ENCODE results near the gene WDR1. TPM values are rescaled to one million over a fixed set of nuclear protein-coding genes. Genes with fewer than 3 reads are reported as not detected.

WDR1 gene
- total RNA-seq, 2 experiments from 2014 or later, result 197 to 198 TPM

DNA sequence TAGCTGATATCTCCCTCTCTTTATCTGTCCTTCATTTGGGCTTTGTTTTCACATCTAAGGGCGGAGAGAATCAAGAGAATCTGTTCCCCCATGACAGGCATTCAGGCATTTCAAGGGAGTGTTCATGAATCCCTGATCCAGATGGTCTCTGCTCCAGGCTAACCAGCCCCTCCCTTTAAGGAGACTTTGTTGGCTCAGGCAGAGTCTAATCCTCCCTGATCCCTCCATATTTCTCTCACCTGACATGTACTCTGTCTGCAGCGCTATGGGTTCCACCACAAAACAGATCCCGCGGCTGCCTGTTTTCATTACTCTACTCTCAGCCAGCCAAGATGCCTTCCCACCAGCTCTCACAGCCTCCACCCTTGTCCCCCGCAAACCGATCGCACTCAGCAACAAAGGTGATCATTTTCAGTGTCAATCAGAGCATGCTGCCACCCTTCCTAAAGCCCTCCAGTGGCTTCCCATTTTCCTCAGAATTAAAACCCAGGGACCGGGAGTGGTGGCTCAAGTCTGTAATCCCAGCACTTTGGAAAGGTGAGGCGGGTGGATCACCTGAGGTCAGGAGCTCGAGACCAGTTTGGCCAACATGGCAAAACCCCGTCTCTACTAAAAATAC lies 65.0 kb downstream of the WDR1 start:
- Histone ChIP-seq H3K36me3 (ENCODE audit: insufficient read depth, low read length) (peaks cover 3% of the 10 kb centered on the region), H3K4me3 (ENCODE audit: low read length) (no peak overlapping the region), H3K27ac (ENCODE audit: low read depth in 1 of 2, low read length in 2 of 2) (no peak overlapping the region), H3K4me1 (ENCODE audit: insufficient read depth, low read length) (no peaks in the 10 kb centered on the region), H3K9me3 (ENCODE audit: control insufficient read depth in 1 of 2, insufficient read depth in 1 of 2, low read length in 2 of 2) (no peaks in the 10 kb centered on the region), H3K27me3 (ENCODE audit: control insufficient read depth in 1 of 2, insufficient read depth in 2 of 2, low read length in 2 of 2) (no peaks in the 10 kb centered on the region)
- Mint-ChIP-seq H3K9me3 (no peaks in the 10 kb centered on the region), H3K4me3 (no peak overlapping the region), H3K27me3 (no peaks in the 10 kb centered on the region), H3K27ac (no peak overlapping the region), H3K36me3 (ENCODE audit: low read depth) (peaks cover 36% of the 10 kb centered on the region), H3K4me1 (ENCODE audit: low read depth) (no peaks in the 10 kb centered on the region)
- ATAC-seq (ENCODE audit: poor library complexity), result no peak
- no peak for DNase-seq
- TF ChIP-seq, protein P1, sequence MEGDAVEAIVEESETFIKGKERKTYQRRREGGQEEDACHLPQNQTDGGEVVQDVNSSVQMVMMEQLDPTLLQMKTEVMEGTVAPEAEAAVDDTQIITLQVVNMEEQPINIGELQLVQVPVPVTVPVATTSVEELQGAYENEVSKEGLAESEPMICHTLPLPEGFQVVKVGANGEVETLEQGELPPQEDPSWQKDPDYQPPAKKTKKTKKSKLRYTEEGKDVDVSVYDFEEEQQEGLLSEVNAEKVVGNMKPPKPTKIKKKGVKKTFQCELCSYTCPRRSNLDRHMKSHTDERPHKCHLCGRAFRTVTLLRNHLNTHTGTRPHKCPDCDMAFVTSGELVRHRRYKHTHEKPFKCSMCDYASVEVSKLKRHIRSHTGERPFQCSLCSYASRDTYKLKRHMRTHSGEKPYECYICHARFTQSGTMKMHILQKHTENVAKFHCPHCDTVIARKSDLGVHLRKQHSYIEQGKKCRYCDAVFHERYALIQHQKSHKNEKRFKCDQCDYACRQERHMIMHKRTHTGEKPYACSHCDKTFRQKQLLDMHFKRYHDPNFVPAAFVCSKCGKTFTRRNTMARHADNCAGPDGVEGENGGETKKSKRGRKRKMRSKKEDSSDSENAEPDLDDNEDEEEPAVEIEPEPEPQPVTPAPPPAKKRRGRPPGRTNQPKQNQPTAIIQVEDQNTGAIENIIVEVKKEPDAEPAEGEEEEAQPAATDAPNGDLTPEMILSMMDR (IDR thresholded peaks at IDR 0.05), result no peak
- intact Hi-C loops (cut with DNase I, micrococcal nuclease), result no loop called here
- CTCF ChIA-PET, result no interaction called here
- POLR2A ChIA-PET, result no interaction called here

DNA sequence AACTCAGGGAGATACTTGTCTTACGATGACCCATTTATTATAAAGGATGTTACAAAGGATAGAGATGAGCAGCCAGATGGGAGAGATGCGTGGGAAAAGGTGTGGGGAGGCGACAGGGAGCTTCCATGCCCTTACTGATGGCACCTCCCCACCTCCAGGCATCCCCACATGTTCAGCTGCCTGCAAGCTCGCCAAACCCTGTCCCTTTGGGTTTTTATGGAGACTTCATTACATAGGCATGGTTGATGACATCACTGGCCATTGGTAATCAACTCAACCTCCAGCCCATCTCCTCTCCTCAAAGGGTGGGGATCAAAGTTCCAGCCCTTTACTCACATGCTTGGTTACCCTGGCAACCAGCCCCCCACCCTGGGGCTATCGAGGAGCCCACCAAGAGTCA lies 65.9 kb downstream of the WDR1 start:
- ChIA-PET POLR2A (no interaction called here), CTCF (no interaction called here)
- TF ChIP-seq, protein P1 (IDR thresholded peaks at IDR 0.05), result no peak
- no peaks in the 10 kb centered on the region for H3K27me3 ChIP-seq (ENCODE audit: control insufficient read depth in 1 of 2, insufficient read depth in 2 of 2, low read length in 2 of 2)
- H3K4me1 Mint-ChIP-seq (ENCODE audit: low read depth), result no peaks in the 10 kb centered on the region
- H3K9me3 Mint-ChIP-seq, result no peaks in the 10 kb centered on the region
- DNase-seq, result no peak
- H3K27ac ChIP-seq (ENCODE audit: low read depth in 1 of 2, low read length in 2 of 2), result no peak overlapping the region
- H3K27me3 Mint-ChIP-seq, result no peaks in the 10 kb centered on the region
- no peaks in the 10 kb centered on the region for H3K9me3 ChIP-seq (ENCODE audit: control insufficient read depth in 1 of 2, insufficient read depth in 1 of 2, low read length in 2 of 2)
- peaks cover 27% of the 10 kb centered on the region for H3K36me3 Mint-ChIP-seq (ENCODE audit: low read depth)
- H3K4me1 ChIP-seq (ENCODE audit: insufficient read depth, low read length), result no peaks in the 10 kb centered on the region
- H3K4me3 Mint-ChIP-seq, result no peak overlapping the region
- ATAC-seq (ENCODE audit: poor library complexity), result no peak
- peaks cover 3% of the 10 kb centered on the region for H3K36me3 ChIP-seq (ENCODE audit: insufficient read depth, low read length)
- no peak overlapping the region for H3K4me3 ChIP-seq (ENCODE audit: low read length)
- no peak overlapping the region for H3K27ac Mint-ChIP-seq
- intact Hi-C loops (cut with DNase I, micrococcal nuclease), result no loop called here

DNA sequence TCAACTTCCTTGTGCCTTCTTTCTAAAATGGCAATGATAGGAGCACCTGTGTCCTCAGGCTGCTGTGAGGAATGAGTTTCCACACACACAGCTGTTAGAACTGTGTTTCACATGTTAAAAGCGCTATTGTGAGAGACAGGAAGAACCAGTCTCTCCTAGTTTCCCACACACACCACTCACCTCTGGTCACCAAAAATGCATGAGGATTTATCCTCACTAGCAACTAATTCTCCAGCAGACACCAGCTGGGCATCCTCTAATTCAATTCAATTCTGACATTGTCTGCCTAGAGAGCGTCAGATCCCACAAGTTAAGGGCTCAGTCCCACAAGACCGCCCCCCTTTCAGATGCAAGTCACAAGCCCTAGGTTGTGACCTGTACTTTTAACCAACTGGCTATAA lies 66.3 kb downstream of the WDR1 start:
- CTCF ChIA-PET, result no interaction called here
- ATAC-seq (ENCODE audit: poor library complexity), result no peak

More for the DNA sequence above, 66.3 kb downstream of the WDR1 start:
- H3K36me3 Mint-ChIP-seq (ENCODE audit: low read depth), result peaks cover 25% of the 10 kb centered on the region
- peaks cover 3% of the 10 kb centered on the region for H3K36me3 ChIP-seq (ENCODE audit: insufficient read depth, low read length)
- POLR2A ChIA-PET, result no interaction called here
- TF ChIP-seq, protein P1 (IDR thresholded peaks at IDR 0.05), result no peak
- H3K4me1 ChIP-seq (ENCODE audit: insufficient read depth, low read length), result no peaks in the 10 kb centered on the region
- no peaks in the 10 kb centered on the region for H3K9me3 Mint-ChIP-seq
- H3K27me3 ChIP-seq (ENCODE audit: control insufficient read depth in 1 of 2, insufficient read depth in 2 of 2, low read length in 2 of 2), result no peaks in the 10 kb centered on the region
- no peak overlapping the region for H3K27ac ChIP-seq (ENCODE audit: low read depth in 1 of 2, low read length in 2 of 2)
- no peaks in the 10 kb centered on the region for H3K27me3 Mint-ChIP-seq
- no peak overlapping the region for H3K4me3 Mint-ChIP-seq
- H3K4me3 ChIP-seq (ENCODE audit: low read length), result no peak overlapping the region
- intact Hi-C loops (cut with DNase I, micrococcal nuclease), result no loop called here
- no peaks in the 10 kb centered on the region for H3K9me3 ChIP-seq (ENCODE audit: control insufficient read depth in 1 of 2, insufficient read depth in 1 of 2, low read length in 2 of 2)
- H3K27ac Mint-ChIP-seq, result no peak overlapping the region
- DNase-seq, result no peak
- H3K4me1 Mint-ChIP-seq (ENCODE audit: low read depth), result no peaks in the 10 kb centered on the region

All from CD4-positive, alpha-beta T cell (primary cell).